ENCODE measurements around the gene NRG3.

- no peak for TF ChIP-seq CTCF (IDR thresholded peaks at IDR 0.05)
- no peak for TF ChIP-seq POLR2A (IDR thresholded peaks at IDR 0.05)
These were observed 106.7 kb downstream of the NRG3 start for GRCh38 chr10:81981724-81982123.
